Dermis microvascular lymphatic vessel endothelial cell (primary cell): ENCODE data around the gene KCNA2. TPM values are rescaled to one million over a fixed set of nuclear protein-coding genes. Genes with fewer than 3 reads are reported as not detected.

Experiments
- DNase-seq, 2 donors: peaks; one replicate each; pipeline versions ENCODE4 v3.0.0 to v3.0.0-alpha.2; 2010; ENCODE audit warnings: low read depth in 2 of 2
- total RNA-seq: library from RNA; depleted of rRNA; stranded (reverse); fragments of >200 nt; gene quantifications from 2 replicates; pipeline ENCODE4 v1.2.1, GENCODE V29; 2014

KCNA2 gene
- total RNA-seq, 1 donor from 2014 or later, result not detected

DNA sequence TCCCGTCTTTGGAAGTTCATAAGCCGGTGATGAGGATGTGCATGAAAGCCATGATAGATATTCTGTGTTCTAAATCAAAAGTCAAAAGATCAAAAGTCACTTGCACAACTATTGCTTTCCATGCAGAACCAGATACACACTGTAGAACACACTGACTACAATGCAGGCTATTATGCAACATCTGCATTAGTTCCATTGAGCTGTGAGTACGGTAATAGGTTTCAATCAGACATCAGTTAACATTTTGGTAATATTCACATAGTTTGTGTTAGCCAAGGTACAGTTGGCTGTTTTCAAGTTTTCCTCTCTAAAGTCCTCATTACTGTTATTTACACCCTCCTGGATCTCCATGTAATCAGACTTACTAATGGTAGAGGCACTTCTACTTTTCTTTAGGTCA is 3.1 kb downstream of the KCNA2 start:
- no peak for DNase-seq

DNA sequence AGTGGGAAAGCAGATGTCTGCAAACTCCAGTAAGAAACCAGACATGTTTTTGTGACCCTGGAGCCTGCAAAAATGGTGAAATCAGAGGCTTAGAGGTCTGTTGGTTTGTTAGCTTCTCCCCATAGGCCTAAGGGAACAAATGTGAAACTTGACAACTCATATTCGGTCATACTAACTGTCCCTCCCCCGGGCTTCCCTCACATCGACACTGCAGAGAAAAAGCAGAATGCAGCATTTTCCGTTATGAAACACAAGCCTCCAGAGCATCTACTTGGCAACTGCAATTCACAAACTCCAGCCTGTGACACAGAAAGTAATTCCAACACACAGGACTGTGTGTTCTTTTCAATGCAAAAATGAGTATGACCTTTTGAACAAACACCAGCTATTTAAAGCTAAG is 3.7 kb downstream of the KCNA2 start:
- DNase-seq, result no peak

GRCh38 chr1:110601332-110601731 is 4.8 kb downstream of the KCNA2 start:
- no peak for DNase-seq

DNA sequence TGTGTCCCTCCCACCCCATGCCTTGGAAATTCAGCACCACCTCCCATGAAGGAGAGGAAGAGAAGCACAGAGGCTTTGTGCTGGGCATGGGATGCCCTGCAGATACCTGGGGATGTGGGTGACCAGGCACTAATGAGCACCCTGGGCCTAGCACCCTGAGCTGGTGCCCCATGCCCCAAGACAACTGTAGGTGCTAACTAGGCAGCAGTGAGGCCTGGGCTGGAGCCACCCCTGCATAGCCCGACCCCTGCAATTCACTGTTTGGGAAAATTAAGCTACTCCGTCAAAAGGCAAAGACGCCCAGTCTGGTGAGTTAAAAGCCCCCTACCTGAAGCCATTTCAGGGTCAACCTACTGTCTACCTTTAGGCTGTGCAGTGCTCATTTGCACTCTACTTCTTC is 5.4 kb downstream of the KCNA2 start:
- DNase-seq, result no peak

GRCh38 chr1:110597966-110598365 is 8.2 kb downstream of the KCNA2 start:
- no peak for DNase-seq

- no peak for DNase-seq
These were observed 9.8 kb downstream of the KCNA2 start for GRCh38 chr1:110596312-110596711.

GRCh38 chr1:110595353-110595710 is 10.8 kb downstream of the KCNA2 start:
- no peak for DNase-seq

DNA sequence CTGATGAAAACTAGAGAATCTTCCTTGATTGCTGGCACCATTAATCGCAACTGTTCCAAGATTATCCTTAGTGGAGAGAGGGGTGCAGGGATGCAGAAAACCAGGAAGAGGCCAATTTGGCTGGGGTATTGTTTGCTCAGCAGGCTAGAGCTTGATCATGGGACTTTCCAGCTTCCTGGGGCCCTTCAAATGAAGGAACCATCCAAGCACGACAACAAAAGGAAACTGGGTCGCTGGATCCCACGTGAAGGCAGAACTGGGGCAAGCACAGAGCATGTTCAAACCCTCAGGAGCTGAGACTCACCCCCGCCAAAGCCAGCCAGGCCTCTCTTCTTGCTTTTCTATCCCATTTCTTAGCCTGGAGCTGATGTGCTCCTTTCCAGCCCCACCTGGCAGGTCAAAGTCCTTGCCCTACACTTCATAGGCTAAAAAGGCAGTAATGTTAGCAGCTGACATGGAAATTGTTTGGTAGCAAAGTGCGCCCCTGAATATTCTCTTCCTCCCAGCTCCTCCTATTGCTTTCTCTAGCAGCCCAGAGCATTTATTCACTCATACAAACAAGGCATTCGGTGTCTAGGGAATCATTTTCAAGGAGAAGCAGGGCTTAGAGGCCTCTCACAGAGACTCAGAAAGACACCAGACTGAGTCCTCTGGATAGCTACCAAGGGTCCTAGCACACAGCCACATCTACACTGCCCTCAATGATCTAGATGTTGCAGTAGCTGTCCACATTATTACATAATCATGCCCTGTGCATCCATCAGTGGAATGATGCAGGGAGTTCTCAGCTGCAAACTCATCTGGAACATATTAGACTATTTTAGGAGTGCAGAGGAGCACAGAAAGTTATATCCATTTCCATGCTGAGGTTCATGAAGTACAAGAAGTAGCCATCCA is 11.5 kb downstream of the KCNA2 start:
- no peak for DNase-seq

GRCh38 chr1:110593902-110594301 is 12.3 kb downstream of the KCNA2 start:
- no peak for DNase-seq

- DNase-seq, result no peak
These were observed 14.2 kb downstream of the KCNA2 start for GRCh38 chr1:110591956-110592355.

DNA sequence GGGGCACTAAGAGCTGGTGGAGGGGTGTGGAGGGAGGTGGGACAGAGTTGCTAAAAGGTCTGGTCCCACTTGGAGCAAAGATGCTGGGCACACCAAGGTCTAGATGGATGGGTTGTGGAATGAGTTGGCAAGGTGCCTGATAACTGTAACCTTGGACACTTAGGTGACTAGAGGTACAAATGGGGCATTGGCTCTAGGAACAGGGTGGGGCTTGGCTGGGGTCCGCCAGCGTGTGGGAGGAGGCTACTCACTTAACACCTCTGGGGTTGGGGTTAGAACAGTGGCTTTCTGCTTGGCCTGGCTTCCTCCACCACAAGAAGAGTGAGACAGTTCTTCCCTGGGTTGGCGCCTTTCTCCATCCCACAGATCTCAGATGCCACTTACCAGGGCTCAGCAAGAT is 17.2 kb downstream of the KCNA2 start:
- DNase-seq, result no peak

DNA sequence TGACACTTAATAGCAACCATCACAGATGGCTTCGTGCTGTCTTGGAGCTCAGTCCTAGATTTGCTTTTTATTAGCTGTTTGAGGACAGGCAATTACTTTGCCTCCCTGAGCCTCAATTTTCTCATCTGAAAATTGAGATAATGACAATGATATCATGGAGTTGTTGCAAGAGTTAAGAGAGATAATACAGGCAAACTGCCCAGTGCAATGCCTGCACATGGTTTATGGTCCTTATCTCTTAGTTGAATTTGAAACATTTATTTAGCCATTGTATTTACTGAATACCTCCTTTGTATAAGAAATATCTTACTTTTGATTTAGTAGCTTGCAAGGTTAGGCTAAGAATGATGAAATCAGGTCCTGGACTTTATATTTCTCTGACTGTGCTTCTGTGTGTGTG is 17.7 kb downstream of the KCNA2 start:
- DNase-seq, result no peak

- no peak for DNase-seq
These were observed 18.3 kb downstream of the KCNA2 start for GRCh38 chr1:110587906-110588305.

GRCh38 chr1:110585481-110585880 is 20.7 kb downstream of the KCNA2 start:
- no peak for DNase-seq

GRCh38 chr1:110584045-110584444 is 22.1 kb downstream of the KCNA2 start:
- DNase-seq, result no peak

- DNase-seq, result no peak
These were observed 22.7 kb downstream of the KCNA2 start for GRCh38 chr1:110583505-110583904.

DNA sequence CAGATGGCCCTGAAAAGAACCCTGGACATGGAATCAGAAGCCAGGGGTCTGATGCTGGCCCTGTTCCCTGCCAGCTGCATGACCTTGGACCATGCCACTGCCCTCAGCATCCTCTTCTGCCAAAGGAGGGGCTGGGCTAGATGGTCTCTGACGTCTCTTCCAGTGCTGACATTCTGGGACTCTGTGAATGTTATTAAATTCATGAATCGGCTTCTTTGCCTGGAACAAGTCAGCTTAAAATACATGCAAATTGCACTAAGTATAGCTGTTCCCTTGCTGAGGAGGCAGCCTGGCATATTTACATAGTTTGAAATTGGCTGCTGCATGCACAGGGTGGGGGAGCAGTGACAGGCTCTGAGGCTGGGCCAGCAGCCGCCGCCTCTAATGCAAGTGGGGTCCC is 23.8 kb downstream of the KCNA2 start:
- no peak for DNase-seq

GRCh38 chr1:110581682-110582145 is 24.4 kb downstream of the KCNA2 start:
- DNase-seq, result no peak

- DNase-seq, result no peak
These were observed 25.9 kb downstream of the KCNA2 start for GRCh38 chr1:110580244-110580643.

GRCh38 chr1:110579460-110579859 is 26.7 kb downstream of the KCNA2 start:
- DNase-seq, result no peak

DNA sequence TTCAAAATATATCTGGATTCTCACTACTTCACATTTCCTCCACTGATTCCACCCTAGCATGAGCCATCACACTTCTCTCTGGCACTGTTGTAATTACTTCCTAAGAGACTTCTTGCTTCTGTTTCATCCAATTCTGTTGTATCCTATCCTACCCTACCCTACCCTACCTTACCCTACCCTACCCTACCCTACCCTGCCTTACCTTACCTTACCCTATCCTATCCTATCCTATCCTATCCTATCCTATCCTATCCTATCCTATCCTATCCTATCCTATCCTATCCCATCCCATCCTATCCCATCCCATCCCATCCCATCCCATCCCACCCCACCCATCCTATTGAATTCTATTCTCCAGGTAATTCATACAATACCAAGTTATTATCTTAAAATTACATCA is 29.7 kb downstream of the KCNA2 start:
- no peak for DNase-seq

DNA sequence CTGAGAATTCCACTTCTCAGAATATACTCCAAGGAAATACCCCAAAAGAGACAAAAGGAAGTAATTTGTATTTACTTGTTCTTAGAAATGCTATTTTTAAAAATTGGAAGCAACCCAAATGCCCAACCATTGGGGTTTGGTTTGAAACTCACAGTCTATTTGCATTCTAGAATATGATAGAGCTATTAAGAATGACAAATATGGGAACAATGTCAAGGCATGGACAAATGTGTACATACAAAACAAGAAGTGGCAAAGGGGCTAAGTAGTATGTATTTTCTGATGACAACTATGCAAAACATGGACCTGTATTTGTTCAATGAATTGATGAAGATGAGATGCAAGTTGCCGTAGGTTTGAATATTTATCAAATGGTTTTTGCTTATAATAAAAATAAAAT is 32.8 kb downstream of the KCNA2 start:
- no peak for DNase-seq

DNA sequence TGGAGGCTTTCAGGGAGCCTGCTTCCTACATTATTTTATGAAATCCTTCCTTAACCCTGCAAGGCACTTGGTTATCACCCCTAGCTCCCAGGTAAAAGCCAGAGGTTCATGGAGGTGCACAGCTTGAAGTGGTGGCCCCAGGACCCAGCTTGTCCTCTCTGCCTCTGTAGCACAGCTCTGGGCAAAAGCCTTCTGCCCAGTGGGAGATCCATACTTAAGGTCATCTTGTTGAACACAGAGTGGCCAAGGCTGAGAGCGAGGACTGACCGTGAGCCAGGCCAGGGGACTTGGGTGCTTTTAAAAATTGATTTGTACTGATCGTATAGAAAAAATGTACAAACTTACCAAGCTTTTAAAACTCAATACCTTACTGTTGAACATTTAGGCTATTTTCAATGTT is 33.4 kb downstream of the KCNA2 start:
- no peak for DNase-seq

DNA sequence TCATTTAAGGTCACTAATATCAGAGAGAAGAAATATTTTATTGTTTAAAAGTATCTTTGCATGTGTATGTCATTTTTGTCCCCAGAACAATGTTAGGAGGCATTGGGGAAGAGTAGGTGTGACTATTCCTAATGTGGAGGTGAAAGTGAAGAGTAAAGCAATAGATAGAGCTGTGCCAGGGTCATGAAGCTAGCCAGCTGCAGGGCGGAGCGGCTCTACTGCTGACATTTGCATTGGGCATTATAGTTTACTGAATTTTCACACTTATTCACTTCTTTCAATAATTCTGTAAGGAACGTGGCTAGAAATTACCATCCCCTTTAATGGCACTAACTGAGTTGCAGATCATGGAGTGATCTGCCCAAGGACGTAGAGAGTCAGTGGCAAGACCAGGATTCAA is 35.3 kb downstream of the KCNA2 start:
- no peak for DNase-seq
